Gastrocnemius medialis (tissue), 4 donors: ENCODE results near the gene ESPNL.

Experiments used
- POLR2A ChIP-seq, 2 donors: fragments of 450-650 bp; IDR thresholded peaks; one replicate each; pipeline ENCODE4 v1.6.1; 2017; ENCODE audit warnings: antibody characterized with exemption in 2 of 2, mild to moderate bottlenecking in 2 of 2, moderate library complexity in 2 of 2
- TF ChIP-seq, protein P1 (sequence below), 5 experiments: fragments of 450-650 bp in 3 of 5; fragments of 200-600 bp in 2 of 5; sonication (generic) in 2 of 5; IDR thresholded peaks in 4 of 5; conservative IDR thresholded peaks in 1 of 5; 1 replicate in 4 of 5; 2 replicates in 1 of 5; pipeline ENCODE4 v1.5.1; 2016 to 2019; ENCODE audit warnings: antibody characterized with exemption in 5 of 5, mild to moderate bottlenecking in 3 of 5, moderate library complexity in 3 of 5

DNA sequence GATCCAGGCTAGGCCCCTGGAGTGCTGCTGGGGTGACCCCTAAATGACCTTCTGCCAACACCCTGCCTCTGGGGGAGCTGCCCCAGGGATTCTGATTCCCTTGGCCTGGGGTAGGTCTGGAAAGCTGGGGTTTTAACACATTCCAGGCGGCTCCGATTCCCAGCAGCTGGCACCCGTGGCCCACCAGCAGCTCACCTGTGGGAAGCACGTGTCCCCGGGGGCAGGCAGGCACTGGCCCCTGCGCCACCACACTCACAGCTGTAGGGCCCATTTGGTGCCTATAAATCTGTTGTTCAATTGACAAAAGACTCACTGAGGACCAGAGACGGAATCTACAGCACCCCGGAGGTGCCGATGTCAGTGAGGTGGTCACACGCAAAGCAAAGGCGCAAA, 34.2 kb downstream of the ESPNL start:
- TF ChIP-seq, protein P1, sequence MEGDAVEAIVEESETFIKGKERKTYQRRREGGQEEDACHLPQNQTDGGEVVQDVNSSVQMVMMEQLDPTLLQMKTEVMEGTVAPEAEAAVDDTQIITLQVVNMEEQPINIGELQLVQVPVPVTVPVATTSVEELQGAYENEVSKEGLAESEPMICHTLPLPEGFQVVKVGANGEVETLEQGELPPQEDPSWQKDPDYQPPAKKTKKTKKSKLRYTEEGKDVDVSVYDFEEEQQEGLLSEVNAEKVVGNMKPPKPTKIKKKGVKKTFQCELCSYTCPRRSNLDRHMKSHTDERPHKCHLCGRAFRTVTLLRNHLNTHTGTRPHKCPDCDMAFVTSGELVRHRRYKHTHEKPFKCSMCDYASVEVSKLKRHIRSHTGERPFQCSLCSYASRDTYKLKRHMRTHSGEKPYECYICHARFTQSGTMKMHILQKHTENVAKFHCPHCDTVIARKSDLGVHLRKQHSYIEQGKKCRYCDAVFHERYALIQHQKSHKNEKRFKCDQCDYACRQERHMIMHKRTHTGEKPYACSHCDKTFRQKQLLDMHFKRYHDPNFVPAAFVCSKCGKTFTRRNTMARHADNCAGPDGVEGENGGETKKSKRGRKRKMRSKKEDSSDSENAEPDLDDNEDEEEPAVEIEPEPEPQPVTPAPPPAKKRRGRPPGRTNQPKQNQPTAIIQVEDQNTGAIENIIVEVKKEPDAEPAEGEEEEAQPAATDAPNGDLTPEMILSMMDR (IDR thresholded peaks at IDR 0.05 in 4 of 5, conservative IDR thresholded peaks at IDR 0.05 in 1 of 5): no peak
- TF ChIP-seq POLR2A (IDR thresholded peaks at IDR 0.05): no peak
